ENCODE results near the gene TRPM3. TPM values are rescaled to one million over a fixed set of nuclear protein-coding genes. Genes with fewer than 3 reads are reported as not detected.

TRPM3 gene
- total and polyA plus RNA-seq, 2 of the 13 experiments (the other 11 are each of a cell fraction or from before 2014, with no cell fraction given), result not detected

DNA sequence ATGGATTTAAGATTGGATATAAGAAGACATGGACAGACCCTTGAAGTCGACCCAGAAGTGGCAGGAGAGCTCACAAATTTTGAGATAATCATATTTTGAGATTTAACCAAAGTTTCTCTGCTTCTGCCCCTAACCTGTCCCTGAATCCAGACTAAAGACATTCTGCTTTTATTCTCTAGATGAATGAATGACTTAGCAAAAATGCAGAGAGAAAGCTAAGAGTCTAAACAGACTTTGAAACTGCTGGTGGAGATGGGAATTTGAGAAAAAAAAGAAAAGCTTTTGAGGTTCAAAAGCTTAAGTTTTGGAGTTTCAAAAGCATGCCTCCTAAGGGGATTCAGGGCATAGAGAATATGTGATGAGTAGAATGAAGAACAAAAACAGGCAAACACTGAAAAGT is 621.8 kb downstream of the TRPM3 start:
- in situ Hi-C loops (cut with HindIII; ENCODE audit: extremely low pct_ligation_motif_present, low pct_unique_long_range_greater_than_20kb) (no loop called here), intact Hi-C loops (cut with micrococcal nuclease; ENCODE audit: unreplicated experiment) (no loop called here)
- TF ChIP-seq, protein P1, sequence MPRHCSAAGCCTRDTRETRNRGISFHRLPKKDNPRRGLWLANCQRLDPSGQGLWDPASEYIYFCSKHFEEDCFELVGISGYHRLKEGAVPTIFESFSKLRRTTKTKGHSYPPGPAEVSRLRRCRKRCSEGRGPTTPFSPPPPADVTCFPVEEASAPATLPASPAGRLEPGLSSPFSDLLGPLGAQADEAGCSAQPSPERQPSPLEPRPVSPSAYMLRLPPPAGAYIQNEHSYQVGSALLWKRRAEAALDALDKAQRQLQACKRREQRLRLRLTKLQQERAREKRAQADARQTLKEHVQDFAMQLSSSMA (CRISPR knock-in tag; IDR thresholded peaks at IDR 0.05), result no peak
- TF ChIP-seq PRPF4 (IDR thresholded peaks at IDR 0.05; ENCODE audit: low read depth, low read length, poor library complexity, severe bottlenecking), result no peak
- H2AFZ ChIP-seq (ENCODE audit: low read length), result no peak overlapping the region
- H3K9ac ChIP-seq (ENCODE audit: insufficient read depth, low read depth, low read length), result no peak overlapping the region
- no TSS peak for BruUV-seq (replicated peaks)
- no peak overlapping the region for H3K4me3 ChIP-seq (replicated peaks in 1 of 3; ENCODE audit: insufficient read depth in 1 of 3, low read depth in 2 of 3, low read length in 3 of 3)
- DNase-seq (ENCODE audit: low spot score) (no peak), ATAC-seq (no peak), FAIRE-seq (no peak)
- no peak overlapping the region for H3K4me2 ChIP-seq (ENCODE audit: low read depth, low read length)
- H3K27me3 ChIP-seq (ENCODE audit: control insufficient read depth in 1 of 2, insufficient read depth in 2 of 2, low read length in 2 of 2), result peaks cover 1 to 5% of the 10 kb centered on the region in 2 experiments; a peak in 1 of 5 replicates
- H3K79me2 ChIP-seq (ENCODE audit: insufficient read depth, low read length), result no peaks in the 10 kb centered on the region
- POLR2A ChIA-PET, result no interaction called here
- H3K4me1 ChIP-seq (ENCODE audit: insufficient read depth, low read length), result no peaks in the 10 kb centered on the region
- H4K20me1 ChIP-seq (ENCODE audit: insufficient read depth, low read length), result no peaks in the 10 kb centered on the region
- no peaks in the 10 kb centered on the region for H3K36me3 ChIP-seq (replicated peaks in 1 of 2; ENCODE audit: control insufficient read depth in 1 of 2, insufficient read depth in 2 of 2, low read length in 2 of 2)
- 0% methylated on average over 1 of the region's 1 CpG for WGBS (ENCODE audit: low lambda C conversion rate)
- CTCF ChIA-PET (ENCODE audit: low intra/inter-chr PET ratio, low total read pairs), result no interaction called here
- no peaks in the 10 kb centered on the region for H3K9me3 ChIP-seq (ENCODE audit: low read length)
- H3K27ac ChIP-seq (ENCODE audit: extremely low read length, insufficient read depth, low read length), result no peak overlapping the region

DNA sequence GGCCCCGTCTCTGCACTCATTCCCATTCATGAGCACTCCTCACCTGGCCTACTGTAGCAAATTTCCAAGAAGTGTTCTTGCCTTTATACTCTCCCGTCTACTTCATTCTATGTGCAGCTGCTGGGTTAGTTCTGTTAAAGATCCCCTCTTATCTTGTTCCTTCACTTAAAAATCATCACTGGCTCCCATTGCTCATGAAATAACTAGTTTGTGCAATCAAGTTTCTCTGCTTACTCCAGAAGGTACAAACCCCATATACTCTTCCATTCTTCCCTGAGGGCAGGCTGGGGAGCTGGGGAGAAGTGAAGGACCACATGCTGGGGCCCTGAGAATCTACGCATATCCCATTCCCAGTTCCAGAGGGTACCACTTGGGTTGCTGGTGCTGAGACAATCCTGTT is 622.6 kb downstream of the TRPM3 start:
- intact Hi-C loops (cut with micrococcal nuclease; ENCODE audit: unreplicated experiment), result no loop called here
- in situ Hi-C loops (cut with HindIII; ENCODE audit: extremely low pct_ligation_motif_present, low pct_unique_long_range_greater_than_20kb), result no loop called here
- WGBS (ENCODE audit: low lambda C conversion rate), result 49% methylated on average over 3 of the region's 3 CpGs
- H3K27me3 ChIP-seq (ENCODE audit: control insufficient read depth in 1 of 2, insufficient read depth in 2 of 2, low read length in 2 of 2), result peaks cover 1 to 5% of the 10 kb centered on the region in 2 experiments; a peak in 2 of 5 replicates
- FAIRE-seq (no peak), ATAC-seq (no peak), DNase-seq (ENCODE audit: low spot score) (no peak)
- H3K79me2 ChIP-seq (ENCODE audit: insufficient read depth, low read length), result no peaks in the 10 kb centered on the region
- no TSS peak for BruUV-seq (replicated peaks)
- H3K4me3 ChIP-seq (replicated peaks in 1 of 3; ENCODE audit: insufficient read depth in 1 of 3, low read depth in 2 of 3, low read length in 3 of 3), result no peak overlapping the region
- ChIA-PET POLR2A (no interaction called here), CTCF (ENCODE audit: low intra/inter-chr PET ratio, low total read pairs) (no interaction called here)
- no peaks in the 10 kb centered on the region for H3K9me3 ChIP-seq (ENCODE audit: low read length)
- no peak overlapping the region for H3K4me2 ChIP-seq (ENCODE audit: low read depth, low read length)
- TF ChIP-seq ZBTB21 (CRISPR knock-in tag; IDR thresholded peaks at IDR 0.05) (no peak), ETV6 (CRISPR knock-in tag; conservative IDR thresholded peaks at IDR 0.05) (no peak), NR2F2 (IDR thresholded peaks at IDR 0.05; ENCODE audit: borderline replicate concordance, low read depth) (no peak), ZNF891 (CRISPR knock-in tag; IDR thresholded peaks at IDR 0.05) (no peak), BORCS8-MEF2B (CRISPR knock-in tag; IDR thresholded peaks at IDR 0.05) (no peak), IKZF1 (IDR thresholded peaks at IDR 0.05) (no peak), KDM5B (CRISPR knock-in tag; IDR thresholded peaks at IDR 0.05; ENCODE audit: borderline replicate concordance) (no peak)
- TF ChIP-seq, protein P2, sequence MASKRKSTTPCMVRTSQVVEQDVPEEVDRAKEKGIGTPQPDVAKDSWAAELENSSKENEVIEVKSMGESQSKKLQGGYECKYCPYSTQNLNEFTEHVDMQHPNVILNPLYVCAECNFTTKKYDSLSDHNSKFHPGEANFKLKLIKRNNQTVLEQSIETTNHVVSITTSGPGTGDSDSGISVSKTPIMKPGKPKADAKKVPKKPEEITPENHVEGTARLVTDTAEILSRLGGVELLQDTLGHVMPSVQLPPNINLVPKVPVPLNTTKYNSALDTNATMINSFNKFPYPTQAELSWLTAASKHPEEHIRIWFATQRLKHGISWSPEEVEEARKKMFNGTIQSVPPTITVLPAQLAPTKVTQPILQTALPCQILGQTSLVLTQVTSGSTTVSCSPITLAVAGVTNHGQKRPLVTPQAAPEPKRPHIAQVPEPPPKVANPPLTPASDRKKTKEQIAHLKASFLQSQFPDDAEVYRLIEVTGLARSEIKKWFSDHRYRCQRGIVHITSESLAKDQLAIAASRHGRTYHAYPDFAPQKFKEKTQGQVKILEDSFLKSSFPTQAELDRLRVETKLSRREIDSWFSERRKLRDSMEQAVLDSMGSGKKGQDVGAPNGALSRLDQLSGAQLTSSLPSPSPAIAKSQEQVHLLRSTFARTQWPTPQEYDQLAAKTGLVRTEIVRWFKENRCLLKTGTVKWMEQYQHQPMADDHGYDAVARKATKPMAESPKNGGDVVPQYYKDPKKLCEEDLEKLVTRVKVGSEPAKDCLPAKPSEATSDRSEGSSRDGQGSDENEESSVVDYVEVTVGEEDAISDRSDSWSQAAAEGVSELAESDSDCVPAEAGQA (IDR thresholded peaks at IDR 0.05; ENCODE audit: low read depth), result no peak
- TF ChIP-seq, protein P2 (CRISPR knock-in tag; IDR thresholded peaks at IDR 0.05; ENCODE audit: borderline replicate concordance), result no peak
- H3K4me1 ChIP-seq (ENCODE audit: insufficient read depth, low read length), result no peaks in the 10 kb centered on the region
- H4K20me1 ChIP-seq (ENCODE audit: insufficient read depth, low read length), result no peaks in the 10 kb centered on the region
- H3K36me3 ChIP-seq (replicated peaks in 1 of 2; ENCODE audit: control insufficient read depth in 1 of 2, insufficient read depth in 2 of 2, low read length in 2 of 2), result no peaks in the 10 kb centered on the region
- no peak overlapping the region for H3K9ac ChIP-seq (ENCODE audit: insufficient read depth, low read depth, low read length)
- no peak overlapping the region for H3K27ac ChIP-seq (ENCODE audit: extremely low read length, insufficient read depth, low read length)
- no peak overlapping the region for H2AFZ ChIP-seq (ENCODE audit: low read length)

Measured in HepG2 (cell line).